GM06990 (cell line): ENCODE results near the gene SLC35A3.

Source experiments
- DNase-seq: peaks from one replicate; pipeline ENCODE4 v3.0.0-alpha.2; 2011; ENCODE audit not compliant: insufficient read length; ENCODE audit errors: extremely low read depth
- H3K27me3 ChIP-seq: replicated peaks from 2 replicates; pipeline ENCODE4 v1.6.0; 2011; ENCODE audit warnings: low read length; ENCODE audit not compliant: control insufficient read depth, insufficient read depth
- H3K36me3 ChIP-seq: 2 replicates; pipeline ENCODE4 v1.5.1; 2011; ENCODE audit warnings: low read length; ENCODE audit not compliant: control insufficient read depth, insufficient read depth
- H3K4me3 ChIP-seq: replicated peaks from 2 replicates; pipeline ENCODE4 v1.5.1; 2011; ENCODE audit warnings: low read depth, mild to moderate bottlenecking, control low read depth, low read length
- TF ChIP-seq, protein P1 (sequence below): IDR thresholded peaks from 2 replicates; pipeline ENCODE4 v1.5.1; 2011; ENCODE audit warnings: low read length, control low read depth, mild to moderate bottlenecking, inconsistent platforms; ENCODE audit not compliant: insufficient read depth, poor library complexity, severe bottlenecking

Gene SLC35A3

DNA sequence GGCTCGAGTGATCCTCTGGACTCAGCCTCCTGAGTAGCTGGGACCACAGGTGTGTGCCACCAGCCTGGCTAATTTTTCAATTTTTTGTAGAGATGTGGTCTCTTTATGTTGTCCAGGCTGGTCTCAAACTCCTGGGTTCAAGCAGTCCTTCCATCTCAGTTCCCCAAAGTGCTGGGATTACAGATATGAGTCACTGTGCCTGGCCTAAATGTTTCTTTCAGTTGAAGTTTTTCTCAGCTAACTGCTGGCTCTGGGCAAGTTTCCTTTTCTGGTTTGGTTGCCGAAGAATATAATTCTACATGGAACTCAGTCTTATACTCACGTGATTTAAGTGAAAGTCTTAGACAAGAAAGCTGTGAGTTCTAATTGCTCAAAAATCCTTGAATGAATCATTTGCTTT, 106.0 kb downstream of the SLC35A3 start:
- no peak overlapping the region for H3K4me3 ChIP-seq
- DNase-seq, result peak; percentile 49
- TF ChIP-seq, protein P1, sequence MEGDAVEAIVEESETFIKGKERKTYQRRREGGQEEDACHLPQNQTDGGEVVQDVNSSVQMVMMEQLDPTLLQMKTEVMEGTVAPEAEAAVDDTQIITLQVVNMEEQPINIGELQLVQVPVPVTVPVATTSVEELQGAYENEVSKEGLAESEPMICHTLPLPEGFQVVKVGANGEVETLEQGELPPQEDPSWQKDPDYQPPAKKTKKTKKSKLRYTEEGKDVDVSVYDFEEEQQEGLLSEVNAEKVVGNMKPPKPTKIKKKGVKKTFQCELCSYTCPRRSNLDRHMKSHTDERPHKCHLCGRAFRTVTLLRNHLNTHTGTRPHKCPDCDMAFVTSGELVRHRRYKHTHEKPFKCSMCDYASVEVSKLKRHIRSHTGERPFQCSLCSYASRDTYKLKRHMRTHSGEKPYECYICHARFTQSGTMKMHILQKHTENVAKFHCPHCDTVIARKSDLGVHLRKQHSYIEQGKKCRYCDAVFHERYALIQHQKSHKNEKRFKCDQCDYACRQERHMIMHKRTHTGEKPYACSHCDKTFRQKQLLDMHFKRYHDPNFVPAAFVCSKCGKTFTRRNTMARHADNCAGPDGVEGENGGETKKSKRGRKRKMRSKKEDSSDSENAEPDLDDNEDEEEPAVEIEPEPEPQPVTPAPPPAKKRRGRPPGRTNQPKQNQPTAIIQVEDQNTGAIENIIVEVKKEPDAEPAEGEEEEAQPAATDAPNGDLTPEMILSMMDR, result no peak
- peaks cover 14% of the 10 kb centered on the region for H3K36me3 ChIP-seq
- H3K27me3 ChIP-seq, result no peaks in the 10 kb centered on the region

DNA sequence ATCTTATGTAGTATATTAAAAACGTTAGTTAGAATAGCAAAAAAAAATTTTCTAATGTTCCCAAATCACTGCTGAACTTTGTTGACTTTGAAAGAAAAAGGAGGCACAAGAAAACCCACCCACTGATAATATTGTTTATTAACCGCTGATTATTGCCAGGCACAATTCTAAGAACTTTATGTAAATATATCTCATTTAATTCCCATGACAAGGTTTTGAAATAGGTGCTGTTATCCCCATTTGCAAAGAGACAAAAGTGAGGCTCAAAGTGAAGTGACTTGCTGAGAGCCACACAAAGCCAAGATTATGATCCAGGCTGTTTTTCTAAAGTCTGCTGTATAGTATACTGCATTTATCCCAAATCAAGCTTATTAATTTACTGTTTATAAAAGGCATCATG, 106.5 kb downstream of the SLC35A3 start:
- Histone ChIP-seq H3K36me3 (peaks cover 14% of the 10 kb centered on the region), H3K4me3 (no peak overlapping the region; the same call in 1 of the 2 replicates), H3K27me3 (no peaks in the 10 kb centered on the region)
- DNase-seq, result no peak
- TF ChIP-seq, protein P1, result no peak

DNA sequence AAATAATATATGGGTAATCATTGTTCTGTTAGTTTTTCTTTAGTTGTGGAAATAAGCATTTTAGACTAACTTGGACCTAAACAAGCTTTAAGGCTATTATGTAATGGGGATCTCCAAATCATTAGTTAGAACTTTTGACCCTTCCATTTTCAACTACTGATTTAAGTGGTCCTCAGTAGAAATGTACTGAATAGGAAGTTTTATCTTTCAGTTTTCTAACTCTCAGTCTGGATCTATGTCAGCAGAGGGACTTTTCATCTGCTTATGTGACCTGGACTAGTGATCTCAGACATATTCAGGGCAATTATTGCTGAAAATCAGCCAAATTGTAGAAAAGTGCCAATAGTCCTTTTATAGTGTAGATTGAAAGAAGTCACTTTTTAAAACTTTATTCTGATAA, 106.9 kb downstream of the SLC35A3 start:
- TF ChIP-seq, protein P1, result no peak
- no peak overlapping the region; the same call in 1 of the 2 replicates for H3K4me3 ChIP-seq
- peaks cover 14% of the 10 kb centered on the region for H3K36me3 ChIP-seq
- DNase-seq, result peak; percentile 78
- H3K27me3 ChIP-seq, result no peaks in the 10 kb centered on the region

DNA sequence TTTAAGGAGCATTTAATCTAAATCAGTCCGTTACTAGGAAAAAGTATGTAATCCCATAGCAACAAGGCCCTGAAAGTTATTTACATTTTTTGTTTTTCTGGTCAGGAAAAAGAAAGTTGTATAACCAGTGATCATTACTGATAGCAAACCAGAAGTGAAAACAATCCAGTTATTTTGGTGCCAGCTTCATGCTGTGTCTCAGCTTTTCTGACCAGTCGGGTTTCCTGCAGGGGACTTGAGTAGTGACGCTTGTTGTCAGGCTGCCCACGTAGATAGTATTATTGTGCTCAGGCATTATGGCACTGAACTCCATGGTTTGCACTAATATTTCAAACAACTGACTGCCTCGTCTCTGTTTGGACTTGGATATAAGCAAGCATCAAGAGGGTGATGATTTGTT, 107.7 kb downstream of the SLC35A3 start:
- Histone ChIP-seq H3K27me3 (no peaks in the 10 kb centered on the region), H3K4me3 (peak overlapping the region; percentile 23), H3K36me3 (peaks cover 13% of the 10 kb centered on the region)
- DNase-seq, result peak; percentile 49
- TF ChIP-seq, protein P1, result no peak

DNA sequence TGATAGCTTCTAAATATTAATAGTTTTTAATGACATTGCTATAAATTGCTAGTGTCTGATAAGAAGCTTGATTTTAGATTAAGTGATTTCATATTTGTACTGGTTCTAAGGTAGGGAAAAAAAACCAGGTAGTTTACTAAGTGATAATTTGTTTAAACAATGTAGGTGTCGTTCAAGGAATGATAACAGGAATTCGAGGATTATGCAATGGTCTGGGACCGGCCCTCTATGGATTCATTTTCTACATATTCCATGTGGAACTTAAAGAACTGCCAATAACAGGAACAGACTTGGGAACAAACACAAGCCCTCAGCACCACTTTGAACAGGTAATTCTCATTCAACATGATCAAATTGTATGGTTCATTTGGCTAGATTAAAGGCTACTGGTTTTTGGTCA, 110.5 kb downstream of the SLC35A3 start:
- DNase-seq, result no peak
- H3K36me3 ChIP-seq, result peaks cover 6% of the 10 kb centered on the region
- TF ChIP-seq, protein P1, result no peak

More for the DNA sequence above, 110.5 kb downstream of the SLC35A3 start:
- no peak overlapping the region for H3K4me3 ChIP-seq
- H3K27me3 ChIP-seq, result no peaks in the 10 kb centered on the region
